CD4-positive, alpha-beta T cell treated with Interleukin-21 for 1 hour (primary cell): ENCODE results near the gene DDX51.

Source experiments
- DNase-seq: peaks from one replicate; pipeline ENCODE4 v3.0.0-alpha.2; 2020

Gene DDX51

GRCh38 chr12:132166093-132166492 is 22.0 kb upstream of the DDX51 start:
- DNase-seq: no peak

DNA sequence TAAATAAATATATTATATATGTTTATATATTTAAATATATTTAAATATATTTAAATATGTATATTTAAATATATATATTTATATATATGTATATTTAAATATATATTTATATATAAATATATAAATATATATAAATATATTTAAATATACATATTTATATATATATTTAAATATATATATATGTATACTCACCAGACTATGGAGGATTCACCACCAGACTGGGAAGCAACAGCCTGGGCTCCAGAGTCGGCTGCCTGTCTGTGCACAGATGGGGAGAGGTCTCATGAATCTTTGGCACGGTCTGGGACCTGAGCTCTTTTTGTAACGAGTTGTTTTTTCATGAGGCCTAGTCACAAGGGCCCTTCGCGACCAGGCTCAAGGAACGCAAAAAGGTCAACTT is 21.5 kb upstream of the DDX51 start:
- no peak for DNase-seq

- no peak for DNase-seq
Observed at GRCh38 chr12:132164426-132164825, 20.3 kb upstream of the DDX51 start.

DNA sequence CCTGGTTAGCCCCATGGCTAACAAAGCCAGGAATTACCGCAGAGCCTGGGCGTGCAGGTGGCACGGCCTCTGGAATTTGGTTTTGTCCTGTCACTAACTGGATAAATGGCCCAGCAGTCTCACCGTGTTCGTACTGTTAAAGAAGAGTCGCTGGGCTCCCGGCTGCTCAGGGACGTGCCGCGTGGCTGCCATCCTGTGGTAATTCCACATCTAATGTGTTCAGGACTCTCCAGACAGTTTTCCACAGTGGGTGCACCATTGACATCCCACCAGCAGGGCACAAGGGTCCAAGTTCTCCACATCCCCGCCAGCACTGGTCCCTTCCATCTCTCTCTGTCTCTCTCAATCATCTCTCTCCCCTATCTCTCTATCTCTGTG is 19.8 kb upstream of the DDX51 start:
- no peak for DNase-seq

DNA sequence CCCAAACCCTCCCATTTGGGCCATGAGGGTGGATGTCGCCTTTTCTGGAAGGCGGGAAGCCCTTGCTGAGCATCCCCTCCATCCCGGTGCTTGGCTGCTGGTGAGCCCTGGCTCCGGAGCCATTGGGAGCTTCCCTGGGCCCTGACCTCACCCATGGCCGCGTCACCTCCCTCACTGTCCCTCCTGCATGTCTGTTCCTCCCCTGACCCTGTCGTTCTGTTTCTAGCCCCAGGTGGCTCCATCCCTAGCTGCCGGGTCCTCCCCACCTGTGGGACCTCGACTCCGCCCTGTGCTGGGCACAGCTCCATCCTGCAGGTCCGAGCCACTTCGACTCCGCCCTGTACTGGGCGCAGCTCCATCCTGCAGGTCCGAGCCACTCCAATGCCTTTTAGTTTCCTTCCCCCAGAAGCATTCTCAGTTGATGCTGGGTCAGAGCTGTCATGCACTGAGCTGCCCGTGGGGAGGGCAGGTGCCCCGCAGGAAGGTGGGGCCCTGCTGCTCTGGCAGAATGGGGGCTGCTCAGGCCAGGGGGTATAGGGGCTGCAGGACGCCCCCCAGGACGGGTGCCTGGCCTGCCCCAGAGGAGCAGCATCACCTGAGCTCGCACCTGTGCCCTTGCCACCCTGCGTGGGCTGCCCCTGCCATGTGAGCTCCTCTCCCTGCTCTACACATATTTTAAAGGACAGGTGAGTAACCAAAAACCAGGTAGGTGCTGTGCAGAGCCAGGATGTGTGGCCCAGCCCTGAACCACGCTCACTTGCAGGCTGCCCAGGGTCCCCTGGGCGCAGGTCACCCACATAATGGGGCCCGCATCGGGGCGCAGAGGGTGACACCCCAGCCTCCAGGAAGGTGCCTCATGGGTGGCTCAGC is 19.2 kb upstream of the DDX51 start:
- DNase-seq: no peak

DNA sequence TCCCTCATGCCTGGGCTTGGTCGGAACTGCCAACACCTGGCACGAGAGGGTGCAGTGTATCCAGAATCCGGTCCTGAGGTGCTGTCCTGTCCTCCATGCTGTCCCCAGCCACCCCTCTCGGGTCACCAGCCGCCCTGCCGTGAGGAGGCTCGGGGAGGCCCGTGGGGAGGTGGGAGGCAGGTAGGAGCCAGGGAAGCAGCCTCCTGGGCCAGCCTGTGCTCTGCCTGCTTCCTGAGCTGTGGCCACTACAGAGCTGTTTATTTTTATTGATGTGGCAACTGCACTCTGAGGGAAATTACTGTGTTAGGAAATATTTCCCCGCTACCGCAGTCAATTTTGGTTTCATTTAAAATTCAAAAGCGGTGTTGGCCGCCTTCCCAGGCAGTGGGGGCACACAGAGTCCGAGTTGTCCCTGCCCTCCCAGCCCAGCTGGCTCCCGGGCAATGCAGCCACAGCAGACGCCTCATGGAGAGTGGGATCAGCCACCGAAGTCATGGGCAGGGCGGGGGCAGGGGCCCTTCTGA is 18.5 kb upstream of the DDX51 start:
- peak; percentile 43 for DNase-seq

GRCh38 chr12:132161796-132162507 is 17.8 kb upstream of the DDX51 start:
- no peak for DNase-seq

DNA sequence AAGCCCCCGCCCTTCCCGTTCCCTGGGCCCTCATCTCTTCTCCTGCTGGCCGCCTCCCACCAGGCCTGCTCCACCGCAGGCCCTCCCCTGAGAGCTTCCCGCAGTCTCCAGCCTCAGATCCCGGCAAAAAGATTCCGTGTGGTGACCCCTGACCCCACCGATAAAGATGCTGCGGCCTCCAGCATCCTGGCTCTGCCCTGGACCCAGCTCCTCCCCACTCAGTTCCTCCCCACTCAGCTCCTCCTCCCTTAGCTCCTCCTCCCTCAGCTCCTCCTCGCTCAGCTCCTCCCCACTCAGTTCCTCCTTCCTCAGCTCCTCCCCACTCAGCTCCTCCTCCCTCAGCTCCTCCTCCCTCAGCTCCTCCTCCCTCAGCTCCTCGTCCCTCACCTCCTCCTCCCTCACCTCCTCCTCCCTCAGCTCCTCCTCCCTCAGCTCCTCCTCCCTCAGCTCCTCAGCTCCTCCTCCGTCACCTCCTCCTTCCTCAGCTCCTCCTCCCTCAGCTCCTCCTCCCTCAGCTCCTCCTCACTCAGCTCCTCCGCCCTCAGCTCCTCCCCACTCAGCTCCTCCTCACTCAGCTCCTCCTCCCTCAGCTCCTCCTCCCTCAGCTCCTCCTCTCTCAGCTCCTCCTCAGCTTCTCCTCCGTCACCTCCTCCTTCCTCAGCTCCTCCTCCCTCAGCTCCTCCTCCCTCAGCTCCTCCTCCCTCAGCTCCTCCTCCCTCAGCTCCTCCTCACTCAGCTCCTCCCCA is 17.1 kb upstream of the DDX51 start:
- DNase-seq: no peak

DNA sequence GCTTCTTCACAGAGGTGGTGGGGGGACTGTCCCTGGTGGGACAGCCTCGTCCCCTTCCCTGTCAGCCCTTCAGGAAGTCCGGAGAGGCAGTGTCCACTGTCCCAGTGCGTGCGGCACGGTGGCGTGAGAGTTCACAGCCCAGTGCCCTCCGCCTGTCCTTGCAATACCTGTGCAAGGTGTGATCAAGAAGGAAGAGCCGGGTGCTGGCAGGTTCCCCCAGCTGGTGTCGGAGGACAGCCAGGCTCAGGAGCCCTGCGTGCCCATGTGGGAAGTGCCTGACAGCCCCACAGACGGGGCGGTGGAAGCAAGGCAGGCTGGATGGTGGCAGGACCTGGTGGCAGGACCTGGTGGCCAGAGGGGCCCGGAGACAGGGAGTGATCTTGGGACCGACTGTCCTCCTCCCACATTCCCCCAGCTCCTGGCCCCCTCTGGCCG is 16.5 kb upstream of the DDX51 start:
- no peak for DNase-seq

GRCh38 chr12:132160016-132160415 is 15.9 kb upstream of the DDX51 start:
- no peak for DNase-seq

GRCh38 chr12:132159555-132160003 is 15.5 kb upstream of the DDX51 start:
- DNase-seq: no peak

- no peak for DNase-seq
Observed at GRCh38 chr12:132158677-132159554, 14.8 kb upstream of the DDX51 start.

GRCh38 chr12:132157733-132158409 is 13.8 kb upstream of the DDX51 start:
- no peak for DNase-seq

DNA sequence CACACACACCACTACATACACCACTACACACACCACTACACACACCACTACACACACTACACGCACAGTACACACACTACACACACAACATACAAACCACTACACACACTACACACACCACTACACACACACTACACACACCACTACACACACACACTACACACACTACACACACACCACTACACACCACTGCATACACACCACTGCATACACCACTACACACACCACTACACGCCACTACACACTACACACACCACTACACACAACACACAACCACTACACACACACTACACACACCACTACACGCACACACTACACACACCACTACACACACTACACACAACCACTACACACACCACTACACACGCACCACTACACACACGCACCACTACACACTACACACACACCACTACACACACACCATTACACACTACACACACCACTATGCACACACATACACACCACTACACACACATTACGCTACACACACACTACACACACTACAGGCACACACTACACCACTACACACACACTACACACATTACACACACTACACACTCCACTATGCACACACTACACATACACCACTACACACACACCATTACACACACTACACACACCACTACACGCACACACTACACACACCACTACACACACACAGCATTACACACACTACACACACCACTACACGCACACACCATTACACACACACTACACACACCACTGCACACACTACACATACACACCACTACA is 12.6 kb upstream of the DDX51 start:
- no peak for DNase-seq

GRCh38 chr12:132155771-132156572 is 11.9 kb upstream of the DDX51 start:
- no peak for DNase-seq

DNA sequence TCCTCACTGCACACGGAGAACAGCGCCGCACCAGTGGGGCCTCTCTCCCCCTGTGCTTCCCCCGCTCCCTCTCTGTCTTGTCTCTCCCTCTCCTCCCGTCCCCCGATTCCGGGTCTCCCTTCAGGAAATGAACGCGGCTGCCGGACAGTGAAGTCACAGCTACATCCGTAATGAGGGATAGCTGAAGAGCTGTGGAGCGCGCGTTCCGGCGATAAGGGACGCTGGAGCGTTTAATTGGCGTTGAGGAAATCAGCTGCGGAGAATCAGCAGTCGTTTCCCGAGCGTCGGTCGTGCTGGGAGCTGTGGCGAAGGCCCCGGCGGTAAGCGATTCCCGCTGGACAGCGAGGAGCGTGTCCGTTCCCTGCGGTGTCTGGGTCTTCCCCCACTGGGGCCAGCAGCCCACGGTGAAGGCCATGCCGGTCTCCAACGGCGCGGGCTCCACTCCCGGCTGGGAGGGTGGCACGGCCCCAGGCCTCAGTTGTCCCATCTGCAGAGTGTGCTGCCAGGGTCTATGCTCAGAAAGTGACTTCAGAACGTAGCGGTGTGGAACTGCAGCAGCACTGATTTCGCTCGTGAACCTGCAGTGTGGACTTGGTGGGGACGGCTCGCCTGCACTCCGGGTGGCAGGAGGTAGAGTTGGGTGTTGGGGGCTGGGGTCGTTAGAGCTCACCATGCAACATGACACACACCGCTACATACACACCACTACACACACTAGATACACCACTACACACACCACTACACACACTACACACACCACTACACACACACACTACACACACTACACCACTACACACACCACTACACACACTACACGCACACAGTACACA is 11.0 kb upstream of the DDX51 start:
- DNase-seq: no peak

DNA sequence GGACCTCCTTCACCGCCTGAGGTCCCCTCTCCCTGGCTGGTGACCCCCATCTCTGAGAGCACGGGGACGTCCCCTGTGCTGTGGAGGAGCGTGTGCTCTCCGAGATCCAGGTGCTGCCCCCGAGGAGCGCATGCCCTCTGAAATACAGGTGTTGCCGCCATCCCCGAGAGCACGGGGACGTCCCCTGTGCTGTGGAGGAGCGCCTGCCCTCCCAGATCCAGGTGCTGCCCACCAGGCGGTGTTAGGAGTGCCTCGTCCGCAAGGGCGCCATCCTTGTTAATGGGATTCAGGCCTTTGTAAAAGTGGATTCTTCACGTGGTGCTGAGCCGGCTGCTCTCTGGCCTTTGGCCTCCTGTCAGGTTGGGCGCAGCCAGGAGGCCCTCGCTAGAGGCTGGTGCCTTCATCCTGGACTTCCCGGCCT is 10.2 kb upstream of the DDX51 start:
- no peak for DNase-seq

DNA sequence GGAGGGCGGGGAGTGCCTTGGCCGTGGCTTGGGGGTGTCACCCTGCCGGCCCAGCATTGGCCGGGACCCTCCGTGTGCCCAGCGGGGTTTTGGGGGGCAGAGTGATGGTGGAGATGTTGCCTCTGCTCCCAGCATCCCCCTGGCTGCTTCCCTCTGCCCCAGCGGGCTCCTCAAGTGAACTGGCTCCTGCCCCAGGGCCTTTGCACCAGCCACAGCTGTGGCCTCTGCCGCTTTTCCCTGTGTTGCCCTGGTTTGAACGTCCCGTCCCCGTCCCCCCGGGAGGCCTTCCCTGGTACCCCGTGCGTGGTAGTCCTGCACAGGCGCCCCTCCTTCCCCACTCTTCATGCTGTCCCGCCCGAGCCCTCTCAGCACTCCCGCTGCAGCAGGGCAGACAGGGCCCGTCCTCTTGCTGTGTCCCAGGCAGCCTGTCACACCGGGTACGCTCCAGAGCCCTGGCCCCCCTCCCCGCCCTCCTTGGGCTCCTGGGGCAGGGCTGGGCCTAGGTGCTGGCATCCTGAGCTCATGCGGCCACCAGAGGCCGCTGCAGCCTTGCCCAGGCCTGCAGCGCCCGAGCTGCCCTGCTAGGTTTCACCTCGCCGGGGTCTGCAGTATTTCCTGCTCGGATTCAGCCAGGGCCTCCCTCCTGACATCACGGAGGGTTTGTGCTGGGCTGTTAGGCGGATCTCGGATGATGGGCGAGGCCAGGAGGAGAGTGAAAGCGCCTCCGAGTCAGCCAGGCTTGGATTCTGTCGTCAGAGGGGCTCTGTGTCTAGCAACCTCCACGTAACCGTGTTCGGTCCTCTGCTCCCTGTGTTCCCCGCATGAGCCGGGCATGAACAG is 9.6 kb upstream of the DDX51 start:
- peak; percentile 74 for DNase-seq
